Upper lobe of right lung (tissue), 1 donor: ENCODE data around the gene SLTM. TPM values are rescaled to one million over a fixed set of nuclear protein-coding genes. Genes with fewer than 3 reads are reported as not detected.
"Not testable (repeated sequence)": the region's sequence is repeated elsewhere in the genome, so short reads cannot be mapped to it uniquely, and the experiment has no call there.

Source experiments
- ATAC-seq: fragments of 200-7000 bp; cut with Tn5 transposase; one replicate; pipeline ENCODE4 v1.9.1; 2020; ENCODE audit warnings: mild to moderate bottlenecking, moderate library complexity
- DNase-seq: peaks from one replicate; pipeline ENCODE4 v3.0.0-alpha.2; 2020
- H3K27ac ChIP-seq: fragments of 200-600 bp; one replicate; pipeline ENCODE4 v1.8.0; 2022
- H3K27me3 ChIP-seq: fragments of 200-600 bp; one replicate; pipeline ENCODE4 v1.8.0; 2022; ENCODE audit warnings: mild to moderate bottlenecking
- H3K36me3 ChIP-seq: fragments of 200-600 bp; one replicate; pipeline ENCODE4 v1.8.0; 2022
- H3K4me1 ChIP-seq: fragments of 200-600 bp; one replicate; pipeline ENCODE4 v1.8.0; 2022
- H3K4me3 ChIP-seq: fragments of 200-600 bp; one replicate; pipeline ENCODE4 v1.8.0; 2022; ENCODE audit warnings: mild to moderate bottlenecking
- H3K9me3 ChIP-seq: fragments of 200-600 bp; one replicate; pipeline ENCODE4 v1.8.0; 2022
- CTCF ChIP-seq: fragments of 200-600 bp; IDR thresholded peaks from one replicate; pipeline ENCODE4 v1.8.0; 2022; ENCODE audit warnings: antibody characterized with exemption
- intact Hi-C: fragments of 100-400 bp; cut with DNase I; formaldehyde crosslinking; loops from one replicate; pipeline ENCODE4 v1.11.0; 2022
- total RNA-seq: library from RNA; stranded (reverse); fragmentation: NEBNext Ultra II Directional; extraction: Animal tissue kit (Norgen Biotek cat#: 25700); gene quantifications from one replicate; pipeline ENCODE4 v1.2.1, GENCODE V29; 2021
- donor health status: DM: no; HTN: yes; CAD: no; lungs with severe emphysema.

Gene SLTM
- total RNA-seq, 1 donor from 2014 or later: 84.0 TPM

DNA sequence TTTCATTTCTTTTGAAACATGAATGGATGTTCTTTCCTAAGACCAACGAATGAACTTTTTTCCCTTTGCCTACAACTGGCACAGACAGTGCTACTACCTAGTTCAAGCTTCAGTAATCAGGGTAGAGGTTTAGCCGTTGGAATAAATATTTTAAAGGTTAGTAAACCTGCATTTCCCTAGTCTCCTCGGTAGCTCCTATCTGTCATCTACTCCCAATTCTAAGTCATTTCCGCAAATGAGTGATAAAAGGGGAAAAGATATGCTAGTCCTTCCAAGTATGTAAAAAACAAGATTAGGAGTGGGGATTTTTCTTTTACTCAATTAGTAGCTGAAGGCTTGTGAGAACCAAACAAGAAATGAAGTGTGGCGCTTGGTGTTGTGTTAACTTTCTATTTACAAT lies 15.2 kb downstream of the SLTM start:
- Histone ChIP-seq H3K4me3 (no peak overlapping the region), H3K4me1 (peaks cover 12% of the 10 kb centered on the region), H3K27me3 (no peaks in the 10 kb centered on the region), H3K36me3 (peaks cover 46% of the 10 kb centered on the region), H3K27ac (no peak overlapping the region), H3K9me3 (no peaks in the 10 kb centered on the region)
- TF ChIP-seq CTCF: no peak
- ATAC-seq (no peak), DNase-seq (no peak)
- intact Hi-C loops: no loop called here

- intact Hi-C loops, H3K9me3 ChIP-seq, DNase-seq, H3K27ac ChIP-seq, ATAC-seq, H3K4me3 ChIP-seq, H3K27me3 ChIP-seq: not testable (repeated sequence)
- peaks cover 52% of the 10 kb centered on the region for H3K36me3 ChIP-seq
- H3K4me1 ChIP-seq: peaks cover 12% of the 10 kb centered on the region
Observed at GRCh38 chr15:58917613-58918129, 15.8 kb downstream of the SLTM start.

DNA sequence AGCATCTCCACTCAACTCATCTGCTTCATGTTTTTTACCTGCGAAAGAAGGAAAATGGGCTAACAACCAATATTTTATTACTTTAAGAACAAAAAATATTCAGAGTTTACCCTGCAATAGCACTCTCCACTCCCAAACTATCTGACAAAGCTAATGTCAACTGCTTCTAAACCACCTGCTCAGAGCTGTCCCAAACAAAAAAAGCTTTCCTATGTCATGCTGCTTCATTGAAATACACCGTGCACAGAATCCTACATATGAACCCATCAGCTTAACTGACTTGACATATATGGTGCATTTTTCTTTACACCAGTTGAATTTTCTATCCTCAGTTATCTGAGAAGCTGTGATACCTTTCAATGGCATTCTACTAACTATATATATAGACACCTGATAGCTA lies 16.5 kb downstream of the SLTM start:
- DNase-seq (no peak), ATAC-seq (no peak)
- Histone ChIP-seq H3K27me3 (no peaks in the 10 kb centered on the region), H3K9me3 (no peaks in the 10 kb centered on the region), H3K4me3 (no peak overlapping the region), H3K4me1 (peaks cover 12% of the 10 kb centered on the region), H3K36me3 (peaks cover 59% of the 10 kb centered on the region), H3K27ac (no peak overlapping the region)
- TF ChIP-seq CTCF: no peak
- intact Hi-C loops: no loop called here

DNA sequence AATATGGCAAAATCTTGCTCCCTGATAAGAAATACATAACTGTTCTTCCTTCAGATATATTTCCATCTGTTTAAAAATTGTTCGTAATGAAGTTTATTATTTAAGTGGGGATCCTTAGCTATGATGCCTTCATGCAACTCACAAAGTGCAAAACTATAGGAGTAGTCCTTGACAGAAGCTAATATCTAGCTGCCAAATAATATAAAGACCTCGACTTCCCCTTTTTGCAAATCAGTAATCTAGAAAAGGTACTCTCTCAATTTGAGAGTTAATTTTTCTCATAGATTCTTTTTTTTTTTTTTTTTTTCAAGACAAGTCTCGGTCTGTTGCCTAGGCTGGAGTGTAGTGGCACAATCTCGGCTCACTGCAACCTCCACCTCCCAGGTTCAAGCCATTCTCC lies 23.0 kb downstream of the SLTM start:
- DNase-seq (no peak), ATAC-seq (no peak)
- Histone ChIP-seq H3K9me3 (no peaks in the 10 kb centered on the region), H3K4me3 (no peak overlapping the region), H3K4me1 (no peaks in the 10 kb centered on the region), H3K27me3 (no peaks in the 10 kb centered on the region), H3K27ac (no peak overlapping the region), H3K36me3 (peaks cover 66% of the 10 kb centered on the region)
- no peak for TF ChIP-seq CTCF
- intact Hi-C loops: no loop called here

GRCh38 chr15:58909616-58910015 lies 23.9 kb downstream of the SLTM start:
- TF ChIP-seq CTCF: no peak
- intact Hi-C loops: no loop called here
- peaks cover 61% of the 10 kb centered on the region for H3K36me3 ChIP-seq
- H3K4me3 ChIP-seq: no peak overlapping the region
- H3K4me1 ChIP-seq: no peaks in the 10 kb centered on the region
- no peaks in the 10 kb centered on the region for H3K9me3 ChIP-seq
- no peak overlapping the region for H3K27ac ChIP-seq
- H3K27me3 ChIP-seq: no peaks in the 10 kb centered on the region
- DNase-seq (no peak), ATAC-seq (no peak)

DNA sequence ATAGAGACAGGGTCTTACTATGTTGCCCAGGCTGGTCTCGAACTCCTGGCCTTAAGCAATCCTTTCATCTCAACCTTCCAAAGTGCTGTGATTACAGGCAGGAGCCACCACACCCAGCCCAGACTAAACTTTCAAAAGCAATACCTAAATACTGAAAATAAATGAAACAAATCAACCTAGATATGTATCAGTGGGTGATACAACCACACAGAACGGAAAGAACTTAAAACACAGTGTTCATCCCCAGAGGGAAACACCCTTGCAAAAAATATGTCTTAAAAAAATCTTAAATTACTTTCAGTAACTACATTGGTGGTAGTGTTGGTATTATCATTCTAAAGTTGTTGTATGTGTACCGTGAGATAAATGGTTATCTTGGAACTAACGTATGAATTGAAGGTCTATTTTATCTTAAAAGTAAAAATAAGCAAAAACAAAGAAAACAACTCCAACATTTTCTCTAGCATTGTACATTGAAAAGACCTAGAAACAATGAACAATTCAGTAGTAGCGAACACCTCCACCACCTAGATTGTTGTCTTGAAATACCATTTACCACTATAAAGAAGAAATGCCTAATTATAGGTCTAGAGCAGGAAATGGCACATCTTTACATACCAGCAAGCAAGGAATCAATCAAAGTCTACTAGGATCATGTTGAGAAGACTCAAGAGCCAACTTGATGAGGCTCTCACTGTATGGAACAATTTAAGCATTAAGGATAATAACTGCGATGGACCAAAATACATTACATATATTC lies 24.7 kb downstream of the SLTM start:
- Histone ChIP-seq H3K36me3 (peaks cover 59% of the 10 kb centered on the region), H3K9me3 (no peaks in the 10 kb centered on the region), H3K27me3 (no peaks in the 10 kb centered on the region), H3K4me1 (no peaks in the 10 kb centered on the region), H3K27ac (no peak overlapping the region), H3K4me3 (no peak overlapping the region)
- intact Hi-C loops: no loop called here
- no peak for DNase-seq
- no peak for ATAC-seq
- no peak for TF ChIP-seq CTCF
